HG02938 (cell line): ENCODE data around the gene MCHR1.
"Not testable (repeated sequence)": the region's sequence is repeated elsewhere in the genome, so short reads cannot be mapped to it uniquely, and the experiment has no call there.

ENCODE experiments used
- ATAC-seq: cut with Tn5 transposase; IDR thresholded peaks from one replicate; pipeline ENCODE4 v1.9.1; 2021; ENCODE audit warnings: mild to moderate bottlenecking, moderate library complexity; ENCODE audit not compliant: unreplicated experiment

MCHR1 gene

GRCh38 chr22:40655941-40656340, 23.3 kb upstream of the MCHR1 start:
- not testable (repeated sequence) for ATAC-seq

- ATAC-seq: not testable (repeated sequence)
Measured at GRCh38 chr22:40656651-40657050, 22.6 kb upstream of the MCHR1 start.

DNA sequence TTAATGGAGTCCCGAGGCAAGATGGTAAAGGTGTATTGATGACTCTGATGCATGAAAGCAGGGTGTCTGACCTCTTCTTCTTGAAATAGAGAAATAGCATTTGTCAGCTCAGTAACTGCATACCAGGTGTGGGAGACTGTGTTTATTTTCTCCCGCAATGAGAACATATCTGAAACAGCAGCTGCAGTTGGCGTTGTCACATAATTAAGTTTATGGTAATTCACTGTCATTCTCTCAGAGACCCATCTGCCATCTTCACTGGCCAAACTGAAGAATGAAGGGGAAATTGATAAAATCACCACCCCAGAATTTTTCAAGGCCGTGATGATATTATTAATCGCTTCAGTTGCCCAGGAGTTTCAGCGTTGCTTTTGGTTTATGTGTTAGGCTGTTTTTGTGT, 20.1 kb upstream of the MCHR1 start:
- ATAC-seq: no peak

GRCh38 chr22:40660730-40661129, 18.6 kb upstream of the MCHR1 start:
- no peak for ATAC-seq

- no peak for ATAC-seq
Measured at GRCh38 chr22:40661671-40662070, 17.6 kb upstream of the MCHR1 start.

DNA sequence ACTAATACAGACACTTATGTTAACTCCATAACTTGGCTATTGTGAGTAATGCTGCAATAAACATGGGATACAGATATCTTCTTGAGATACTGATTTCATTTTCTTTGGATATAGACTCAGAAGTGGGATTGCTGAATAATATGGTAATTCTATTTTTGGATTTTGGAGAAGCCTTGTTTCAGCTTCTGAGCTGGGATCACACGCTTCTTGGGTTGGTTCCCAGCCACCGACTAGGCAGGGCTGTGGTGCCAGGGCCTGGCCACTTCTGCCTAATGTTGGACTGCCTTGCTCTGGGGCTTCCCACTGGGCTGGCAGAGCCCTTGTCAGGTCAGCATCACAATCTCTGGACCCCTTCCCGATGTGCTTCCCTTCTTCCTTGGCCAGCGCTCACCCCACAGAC, 14.0 kb upstream of the MCHR1 start:
- ATAC-seq: no peak

GRCh38 chr22:40666151-40666848, 13.0 kb upstream of the MCHR1 start:
- no peak for ATAC-seq

DNA sequence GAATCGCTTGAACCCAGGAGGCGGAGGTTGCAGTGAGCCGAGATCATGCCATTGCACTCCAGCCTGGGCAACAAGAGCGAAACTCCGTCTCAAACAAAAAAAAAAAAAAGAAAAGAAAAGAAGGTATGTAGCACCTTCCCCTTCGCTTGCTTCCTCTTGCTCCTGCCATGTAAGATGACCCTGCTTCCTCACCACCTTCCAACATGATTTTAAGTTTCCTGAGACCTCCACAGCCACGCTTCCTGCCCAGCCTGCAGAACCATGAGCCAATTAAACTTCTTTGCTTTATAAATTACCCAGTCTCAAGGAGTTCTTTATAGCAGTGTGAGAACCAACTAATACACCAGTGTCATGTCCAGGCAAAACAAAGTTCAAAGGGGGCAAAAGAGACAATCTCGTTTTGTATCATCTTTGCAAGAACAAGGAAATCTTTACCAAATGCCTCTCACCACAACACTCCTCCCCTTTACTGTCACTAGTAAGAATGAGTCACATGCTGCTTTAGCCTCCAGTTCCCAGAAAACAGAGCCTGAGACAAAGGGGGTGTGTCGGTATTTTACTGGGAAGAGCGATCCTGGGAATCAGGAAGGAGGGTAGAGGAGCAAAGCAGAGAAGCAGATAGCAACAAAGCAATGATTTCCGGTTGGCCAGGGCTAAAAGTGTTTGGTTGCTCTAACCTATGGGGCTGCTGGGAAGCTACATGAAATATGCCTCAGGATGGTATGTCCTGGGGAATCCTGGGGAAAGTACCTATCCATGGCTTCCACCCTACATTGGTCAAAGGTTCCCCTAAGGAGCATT, 10.5 kb upstream of the MCHR1 start:
- no peak for ATAC-seq

- no peak for ATAC-seq
Measured at GRCh38 chr22:40670058-40670457, 9.2 kb upstream of the MCHR1 start.

GRCh38 chr22:40671369-40671768, 7.9 kb upstream of the MCHR1 start:
- no peak for ATAC-seq

GRCh38 chr22:40671796-40672360, 7.4 kb upstream of the MCHR1 start:
- no peak for ATAC-seq

GRCh38 chr22:40673017-40673416, 6.3 kb upstream of the MCHR1 start:
- no peak for ATAC-seq

- ATAC-seq: no peak
Measured at GRCh38 chr22:40674274-40674673, 5.0 kb upstream of the MCHR1 start.

DNA sequence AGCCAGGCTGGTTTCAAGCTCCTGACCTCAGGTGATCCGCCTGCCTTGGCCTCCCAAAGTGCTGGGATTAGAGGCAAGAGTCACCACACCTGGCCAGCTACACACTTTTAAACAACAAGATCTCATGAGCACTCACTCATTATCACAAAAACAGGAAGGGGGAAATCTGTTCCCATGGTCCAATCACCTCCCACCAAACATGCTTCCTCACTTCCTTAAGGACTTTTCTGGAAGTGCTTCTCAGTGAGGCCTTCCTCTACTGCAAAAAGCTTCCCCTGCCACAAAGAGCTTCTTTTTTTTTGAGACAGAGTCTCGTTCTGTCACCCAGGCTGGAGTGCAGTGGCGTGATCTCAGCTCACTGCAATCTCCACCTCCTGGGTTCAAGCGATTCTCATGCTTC, 3.1 kb upstream of the MCHR1 start:
- not testable (repeated sequence) for ATAC-seq

GRCh38 chr22:40676644-40677043, 2.6 kb upstream of the MCHR1 start:
- ATAC-seq: no peak

- ATAC-seq: no peak
Measured at GRCh38 chr22:40678493-40679248, 613 bp upstream of the MCHR1 start.

- no peak for ATAC-seq
Measured at GRCh38 chr22:40679964-40680818, 907 bp downstream of the MCHR1 start.

DNA sequence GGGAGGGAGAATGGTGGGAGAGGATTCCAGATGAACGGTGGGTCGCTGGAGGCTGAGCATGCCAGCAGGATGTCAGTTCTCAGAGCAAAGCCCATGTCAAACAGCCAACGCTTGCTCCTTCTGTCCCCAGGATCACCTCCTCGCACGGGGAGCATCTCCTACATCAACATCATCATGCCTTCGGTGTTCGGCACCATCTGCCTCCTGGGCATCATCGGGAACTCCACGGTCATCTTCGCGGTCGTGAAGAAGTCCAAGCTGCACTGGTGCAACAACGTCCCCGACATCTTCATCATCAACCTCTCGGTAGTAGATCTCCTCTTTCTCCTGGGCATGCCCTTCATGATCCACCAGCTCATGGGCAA, 1.5 kb downstream of the MCHR1 start:
- no peak for ATAC-seq

- no peak for ATAC-seq
Measured at GRCh38 chr22:40681451-40681850, 2.2 kb downstream of the MCHR1 start.

DNA sequence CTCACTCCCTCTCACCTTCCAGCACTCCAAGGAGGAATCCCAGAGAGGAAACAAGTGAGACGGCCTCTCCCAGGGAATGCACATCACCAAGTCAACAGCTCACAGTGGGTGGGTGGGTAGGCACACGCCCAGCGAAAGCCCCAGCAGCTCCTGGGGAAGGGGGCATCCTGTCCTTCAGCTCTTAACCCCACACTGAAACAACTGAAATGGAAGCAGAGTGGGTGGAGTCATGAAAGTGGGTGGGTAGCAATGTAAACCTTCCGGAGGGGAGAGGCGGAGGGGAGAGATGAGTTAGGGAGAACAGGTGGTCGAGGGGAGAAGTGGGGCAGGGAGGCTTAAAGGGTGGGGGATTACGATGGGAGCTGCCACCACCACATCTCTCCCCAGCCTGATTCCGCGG, 5.4 kb downstream of the MCHR1 start:
- ATAC-seq: no peak

- no peak for ATAC-seq
Measured at GRCh38 chr22:40685406-40685805, 6.1 kb downstream of the MCHR1 start.
